ENCODE measurements around the gene ADA. TPM values are rescaled to one million over a fixed set of nuclear protein-coding genes. Genes with fewer than 3 reads are reported as not detected.

ADA gene
- total RNA-seq, 1 donor from 2014 or later = 25.3 TPM

GRCh38 chr20:44621939-44622338, 29.6 kb downstream of the ADA start:
- Histone ChIP-seq H3K36me3 (peaks cover 0 to 26% of the 10 kb centered on the region in 2 donors), H3K4me1 (peaks cover 4% of the 10 kb centered on the region), H3K27me3 (no peaks in the 10 kb centered on the region), H3K27ac (no peak overlapping the region), H3K9me3 (no peaks in the 10 kb centered on the region), H3K4me3 (no peak overlapping the region)
- intact Hi-C loops (cut with DNase I) = no loop called here
- no peak for DNase-seq (ENCODE audit: extremely low spot score in 2 of 2)
- TF ChIP-seq CTCF (IDR thresholded peaks at IDR 0.05) = no peak
- no peak for TF ChIP-seq POLR2AphosphoS5 (IDR thresholded peaks at IDR 0.05; ENCODE audit: insufficient read depth in 1 of 2, low read depth in 1 of 2)
- TF ChIP-seq POLR2A (IDR thresholded peaks at IDR 0.05) = no peak

GRCh38 chr20:44621325-44621724, 30.2 kb downstream of the ADA start:
- TF ChIP-seq POLR2AphosphoS5 (IDR thresholded peaks at IDR 0.05; ENCODE audit: insufficient read depth in 1 of 2, low read depth in 1 of 2) (no peak), CTCF (IDR thresholded peaks at IDR 0.05) (no peak), POLR2A (IDR thresholded peaks at IDR 0.05) (no peak)
- Histone ChIP-seq H3K27me3 (no peaks in the 10 kb centered on the region), H3K9me3 (no peaks in the 10 kb centered on the region), H3K4me3 (no peak overlapping the region), H3K4me1 (peaks cover 10% of the 10 kb centered on the region), H3K27ac (no peak overlapping the region), H3K36me3 (peaks cover 0 to 26% of the 10 kb centered on the region in 2 donors)
- intact Hi-C loops (cut with DNase I) = no loop called here
- no peak for DNase-seq (ENCODE audit: extremely low spot score in 2 of 2)

GRCh38 chr20:44620030-44620429, 31.5 kb downstream of the ADA start:
- Histone ChIP-seq H3K4me3 (no peak overlapping the region), H3K27ac (no peak overlapping the region), H3K4me1 (peaks cover 23% of the 10 kb centered on the region), H3K9me3 (no peaks in the 10 kb centered on the region), H3K36me3 (peaks cover 0 to 26% of the 10 kb centered on the region in 2 donors), H3K27me3 (no peaks in the 10 kb centered on the region)
- intact Hi-C loops (cut with DNase I) = no loop called here
- DNase-seq (ENCODE audit: extremely low spot score in 2 of 2) = no peak
- no peak for TF ChIP-seq CTCF (IDR thresholded peaks at IDR 0.05)

GRCh38 chr20:44619294-44619693, 32.2 kb downstream of the ADA start:
- H3K4me3 ChIP-seq = no peak overlapping the region
- no peak overlapping the region for H3K27ac ChIP-seq
- intact Hi-C loops (cut with DNase I) = loop anchor here (5.0 to 10.0 kb wide), 3 partner anchors 87 to 234 kb away; partner anchors contain the start of gene TTPAL
- H3K36me3 ChIP-seq = peaks cover 0 to 29% of the 10 kb centered on the region in 2 donors
- H3K9me3 ChIP-seq = no peaks in the 10 kb centered on the region
- peaks cover 30% of the 10 kb centered on the region for H3K4me1 ChIP-seq
- TF ChIP-seq CTCF (IDR thresholded peaks at IDR 0.05) = no peak
- TF ChIP-seq POLR2A (IDR thresholded peaks at IDR 0.05) = no peak
- no peak for TF ChIP-seq POLR2AphosphoS5 (IDR thresholded peaks at IDR 0.05; ENCODE audit: insufficient read depth in 1 of 2, low read depth in 1 of 2)
- no peaks in the 10 kb centered on the region for H3K27me3 ChIP-seq
- no peak for DNase-seq (ENCODE audit: extremely low spot score in 2 of 2)

DNA sequence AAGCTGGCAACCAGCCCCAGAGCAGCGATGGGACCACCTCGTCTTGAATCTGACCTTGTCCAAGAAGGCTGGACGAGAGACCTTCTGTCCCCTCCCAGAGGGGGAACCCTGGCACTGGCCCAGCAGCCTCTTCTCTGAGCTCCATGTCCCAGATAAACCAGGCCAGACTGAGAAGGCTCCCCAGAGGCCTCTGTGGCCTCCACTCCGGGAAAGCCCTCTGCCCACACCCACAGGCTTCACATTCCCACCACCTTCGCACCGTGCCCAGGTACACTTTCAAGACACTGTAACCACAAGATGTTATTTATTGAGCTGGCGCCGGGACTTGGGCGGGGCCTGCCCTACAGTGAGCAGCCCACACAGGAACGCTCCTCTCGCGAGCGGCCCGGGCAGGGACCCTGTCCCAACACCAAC, 33.2 kb downstream of the ADA start:
- Histone ChIP-seq H3K4me1 (peaks cover 38% of the 10 kb centered on the region), H3K9me3 (no peaks in the 10 kb centered on the region), H3K4me3 (no peak overlapping the region), H3K27ac (no peak overlapping the region), H3K27me3 (no peaks in the 10 kb centered on the region), H3K36me3 (peaks cover 0 to 36% of the 10 kb centered on the region in 2 donors)
- TF ChIP-seq CTCF (IDR thresholded peaks at IDR 0.05) (no peak), POLR2A (IDR thresholded peaks at IDR 0.05) (no peak), POLR2AphosphoS5 (IDR thresholded peaks at IDR 0.05; ENCODE audit: insufficient read depth in 1 of 2, low read depth in 1 of 2) (no peak)
- intact Hi-C loops (cut with DNase I) = loop anchor here (5.0 to 10.0 kb wide), 3 partner anchors 86 to 234 kb away; partner anchors contain the start of gene TTPAL
- DNase-seq (ENCODE audit: extremely low spot score in 2 of 2) = no peak
